Cardiac fibroblast (primary cell): ENCODE measurements around the gene FOXR2.

Source experiments
- DNase-seq, 2 donors: peaks; one replicate each; pipeline versions ENCODE4 v3.0.0 to v3.0.0-alpha.2; 2010; ENCODE audit warnings: low read depth in 2 of 2
- H3K4me3 ChIP-seq, 2 donors: replicated peaks in 1 of 2; 1 replicate in 1 of 2; 2 replicates in 1 of 2; pipeline ENCODE4 v1.5.1; 2011; ENCODE audit warnings: low read depth in 2 of 2, low read length in 2 of 2, mild to moderate bottlenecking in 2 of 2, moderate library complexity in 1 of 2
- CTCF ChIP-seq: IDR thresholded peaks from one replicate; pipeline ENCODE4 v1.5.1; 2011; ENCODE audit warnings: low read depth, mild to moderate bottlenecking, low read length, inconsistent platforms

FOXR2 gene

GRCh38 chrX:55668084-55668483 is 44.9 kb downstream of the FOXR2 start:
- H3K4me3 ChIP-seq = no peak overlapping the region
- DNase-seq = no peak
- no peak for TF ChIP-seq CTCF
